Left hindlimb (tissue), 1 donor: ENCODE measurements around the gene CSRNP3.
A peak's percentile ranks its signal among the peaks of the same experiment; 100 is the strongest.
"Not testable (repeated sequence)": the region's sequence is repeated elsewhere in the genome, so short reads cannot be mapped to it uniquely, and the experiment has no call there.

ENCODE experiments used
- DNase-seq: peaks from one replicate; pipeline ENCODE4 v3.0.0-alpha.2; 2018

The CSRNP3 gene

GRCh38 chr2:165547900-165548299 is 78.4 kb downstream of the CSRNP3 start:
- DNase-seq = no peak

DNA sequence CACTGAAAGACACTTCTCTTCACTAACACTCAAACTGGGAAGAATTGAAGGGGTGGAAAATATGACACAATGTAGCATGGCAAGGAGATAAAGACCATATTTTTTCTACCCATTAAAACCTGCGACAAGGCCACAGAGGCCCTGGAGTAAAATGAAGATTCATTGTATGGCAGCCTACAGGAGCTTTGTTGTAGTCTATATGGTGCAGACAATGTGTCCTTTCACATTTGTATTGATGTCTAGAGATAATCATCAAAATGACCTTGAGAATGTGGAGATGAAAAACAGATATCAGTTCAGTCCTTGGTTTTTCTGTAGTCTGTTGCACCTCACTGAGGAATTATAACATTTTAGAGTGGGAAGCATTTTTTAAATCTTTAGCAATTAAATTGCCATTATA is 80.1 kb downstream of the CSRNP3 start:
- DNase-seq = no peak

DNA sequence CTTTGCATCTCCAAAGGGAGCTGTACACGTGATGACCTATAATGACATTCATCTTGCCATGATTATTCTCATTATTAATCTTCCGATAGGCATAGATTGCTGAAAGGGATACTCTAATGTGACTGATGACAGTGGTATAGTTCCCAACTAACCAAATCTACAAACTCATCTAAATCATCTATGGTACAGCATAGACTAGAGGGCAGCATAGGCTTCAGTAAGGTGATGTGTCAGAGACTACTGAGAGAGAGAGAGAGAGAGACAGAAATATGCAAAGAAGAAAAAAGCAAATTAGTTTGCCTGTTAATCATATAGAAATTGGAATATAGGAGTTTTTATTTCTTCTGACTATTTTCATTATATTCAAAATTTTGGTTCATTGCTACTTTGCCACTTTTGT is 89.3 kb downstream of the CSRNP3 start:
- DNase-seq = no peak

DNA sequence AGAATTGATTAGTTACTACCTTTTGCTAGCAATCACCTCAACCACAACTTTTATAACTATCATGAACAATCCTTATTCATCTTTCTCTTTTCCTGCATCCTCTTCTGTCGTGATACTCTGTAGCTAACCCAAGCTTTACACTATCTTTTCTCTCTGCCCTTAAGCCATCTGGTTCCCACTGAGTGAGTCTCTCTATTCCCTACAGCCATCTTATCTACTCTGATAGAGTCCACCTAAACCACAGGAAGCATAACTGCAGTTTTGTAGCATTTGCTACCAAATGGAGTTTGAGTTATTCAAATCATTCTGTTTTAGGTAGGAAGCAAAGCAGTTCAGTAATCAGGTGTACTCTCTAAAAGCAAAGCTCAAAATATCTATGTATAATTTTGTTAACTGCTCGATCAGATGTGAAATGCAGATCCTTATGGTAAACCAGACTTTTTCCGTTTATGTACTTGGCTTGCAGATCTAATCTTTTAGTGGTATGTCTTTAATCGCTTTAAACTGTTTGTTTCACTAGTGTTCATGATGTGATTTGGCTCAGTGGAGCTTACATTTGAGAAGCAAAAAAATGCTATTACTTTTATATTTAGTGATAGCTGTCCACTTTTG is 91.0 kb downstream of the CSRNP3 start:
- DNase-seq = no peak

- no peak for DNase-seq
These were observed 92.0 kb downstream of the CSRNP3 start for GRCh38 chr2:165561516-165561915.

DNA sequence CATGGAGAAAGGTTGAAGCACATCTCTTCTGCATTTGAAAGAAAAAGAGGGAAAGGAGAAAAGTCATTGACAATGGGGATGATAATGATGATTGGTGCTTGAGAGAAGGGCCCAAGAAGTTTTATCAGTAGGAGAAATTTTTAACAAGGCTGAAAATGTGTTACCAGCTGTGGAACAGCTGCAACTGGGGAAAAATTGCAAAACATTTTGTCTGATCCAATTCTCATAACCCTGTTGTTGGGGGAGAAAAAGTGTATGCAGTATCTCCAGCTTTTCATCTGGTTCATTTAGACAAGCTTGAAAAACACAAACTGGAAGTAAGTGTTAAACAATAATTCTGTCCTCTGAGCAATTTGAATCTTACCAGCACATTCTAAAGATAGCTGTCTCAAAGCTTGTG is 92.7 kb downstream of the CSRNP3 start:
- DNase-seq = no peak

- DNase-seq = no peak
These were observed 94.1 kb downstream of the CSRNP3 start for GRCh38 chr2:165563468-165564225.

DNA sequence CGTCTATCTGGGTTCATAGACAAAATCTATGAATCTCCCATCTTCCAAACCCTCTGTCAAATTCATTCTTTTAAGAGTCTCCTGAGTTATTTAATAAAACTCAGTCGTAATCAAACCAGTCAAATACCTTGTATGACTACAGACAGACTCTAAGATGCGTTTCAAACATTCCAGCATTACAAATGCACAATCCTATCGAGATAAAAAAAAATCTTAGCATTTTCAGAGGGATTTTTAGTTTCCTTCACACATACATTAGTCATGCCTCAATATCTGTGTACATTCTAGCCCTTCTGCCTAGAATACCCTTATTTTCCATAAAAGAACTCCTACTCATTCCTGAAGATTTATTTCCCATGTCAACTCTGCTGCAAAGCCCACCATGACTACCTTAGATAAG is 96.5 kb downstream of the CSRNP3 start:
- no peak for DNase-seq

DNA sequence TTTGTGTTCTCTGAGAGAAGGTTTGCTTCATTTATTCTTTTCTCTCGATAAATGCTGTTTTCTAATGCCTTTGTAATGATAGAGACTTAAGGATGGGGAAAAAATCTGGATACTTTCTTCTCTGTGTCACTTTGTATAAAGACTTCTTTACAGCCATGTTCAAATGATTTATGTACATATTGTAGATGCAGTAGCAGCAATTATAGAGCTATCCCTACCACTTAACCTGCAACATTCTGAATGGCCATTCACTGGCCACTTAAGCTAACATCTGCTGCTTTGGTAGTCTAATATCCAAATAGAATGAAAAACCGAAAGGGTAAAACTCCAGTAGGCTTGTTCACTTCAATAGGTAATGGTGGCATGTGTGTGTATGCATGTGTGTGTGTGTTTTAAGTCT is 97.8 kb downstream of the CSRNP3 start:
- DNase-seq = no peak

DNA sequence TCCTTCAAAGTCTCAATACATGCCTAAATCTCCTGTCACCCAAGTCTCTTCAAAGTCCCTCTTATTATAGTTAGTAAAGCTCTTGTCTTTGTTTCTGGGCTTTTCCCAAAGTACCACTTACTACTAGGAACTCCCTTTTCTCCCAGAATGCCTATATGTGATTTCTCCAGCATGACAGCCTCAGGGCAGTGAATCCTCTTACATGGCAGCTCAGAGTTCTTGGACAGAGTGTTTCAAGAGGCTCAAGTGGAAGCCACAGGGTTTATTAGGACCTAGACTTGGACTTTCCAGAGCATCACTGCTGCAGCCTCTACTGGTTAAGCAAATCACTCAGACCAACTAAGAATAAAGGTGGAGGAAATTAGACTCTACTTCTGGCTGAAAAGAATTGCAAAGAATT is 98.9 kb downstream of the CSRNP3 start:
- DNase-seq = no peak

DNA sequence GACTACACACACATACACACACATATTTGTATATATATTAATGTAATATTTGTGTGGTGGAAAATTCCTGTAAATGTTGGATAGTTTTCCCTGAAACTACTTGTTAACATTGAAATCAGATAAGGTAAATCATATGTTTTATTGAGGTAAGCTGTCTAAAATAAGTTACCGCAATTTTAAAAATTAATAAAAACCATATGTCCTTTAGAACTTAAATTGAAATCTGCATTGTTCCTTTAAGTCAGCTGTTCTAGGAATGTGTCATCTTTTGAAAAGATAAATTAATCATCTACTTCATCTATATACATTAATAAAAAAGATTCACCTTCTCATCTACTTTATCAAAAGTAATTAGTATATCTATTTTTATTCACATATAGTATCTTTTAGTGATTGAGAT is 102.0 kb downstream of the CSRNP3 start:
- no peak for DNase-seq

- DNase-seq = no peak
These were observed 102.7 kb downstream of the CSRNP3 start for GRCh38 chr2:165572151-165572550.

DNA sequence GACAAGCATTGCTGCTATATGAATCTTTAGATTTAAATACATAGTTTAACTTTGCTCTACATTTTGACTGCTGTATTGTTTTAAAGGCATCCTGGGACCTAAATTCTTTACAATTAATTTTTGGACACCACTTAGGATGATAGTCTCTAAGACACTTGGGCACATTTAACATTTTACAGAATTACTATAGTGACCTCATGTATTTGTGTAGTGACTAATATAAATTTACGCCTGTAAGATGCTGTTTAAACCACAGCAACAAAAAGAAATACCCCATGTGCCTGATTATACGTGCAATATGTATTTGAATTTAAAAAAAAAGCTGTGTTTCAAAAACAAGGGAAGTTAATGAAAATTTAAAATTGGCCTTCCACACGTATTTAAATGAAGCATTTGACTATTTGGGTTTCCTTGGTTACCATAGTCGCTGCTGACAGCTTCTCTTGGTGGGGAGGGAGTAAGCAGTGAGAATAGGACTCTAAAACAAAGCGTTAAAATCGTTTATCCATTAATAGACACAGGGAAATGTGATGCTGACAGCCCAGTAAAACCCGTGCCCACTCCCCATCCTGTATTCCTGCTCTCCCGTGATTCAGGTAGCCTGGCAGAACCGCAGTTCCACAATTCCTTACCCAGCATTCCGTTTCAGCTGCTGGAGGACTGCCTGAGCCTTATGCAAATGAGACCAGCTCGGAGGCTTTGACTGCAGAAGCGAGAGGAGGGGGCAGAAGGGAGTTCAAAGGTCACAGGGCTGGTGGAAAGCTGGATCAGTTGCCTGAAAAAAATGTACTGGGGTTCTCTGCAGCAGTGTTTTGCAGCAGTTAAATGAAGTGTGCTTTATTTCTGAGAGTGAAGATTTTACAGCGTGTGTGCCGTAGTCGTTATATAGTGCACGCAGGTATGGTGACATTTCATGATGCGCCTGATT is 104.3 kb downstream of the CSRNP3 start:
- peak; percentile 77 for DNase-seq

GRCh38 chr2:165575044-165575615 is 105.6 kb downstream of the CSRNP3 start:
- DNase-seq = no peak

DNA sequence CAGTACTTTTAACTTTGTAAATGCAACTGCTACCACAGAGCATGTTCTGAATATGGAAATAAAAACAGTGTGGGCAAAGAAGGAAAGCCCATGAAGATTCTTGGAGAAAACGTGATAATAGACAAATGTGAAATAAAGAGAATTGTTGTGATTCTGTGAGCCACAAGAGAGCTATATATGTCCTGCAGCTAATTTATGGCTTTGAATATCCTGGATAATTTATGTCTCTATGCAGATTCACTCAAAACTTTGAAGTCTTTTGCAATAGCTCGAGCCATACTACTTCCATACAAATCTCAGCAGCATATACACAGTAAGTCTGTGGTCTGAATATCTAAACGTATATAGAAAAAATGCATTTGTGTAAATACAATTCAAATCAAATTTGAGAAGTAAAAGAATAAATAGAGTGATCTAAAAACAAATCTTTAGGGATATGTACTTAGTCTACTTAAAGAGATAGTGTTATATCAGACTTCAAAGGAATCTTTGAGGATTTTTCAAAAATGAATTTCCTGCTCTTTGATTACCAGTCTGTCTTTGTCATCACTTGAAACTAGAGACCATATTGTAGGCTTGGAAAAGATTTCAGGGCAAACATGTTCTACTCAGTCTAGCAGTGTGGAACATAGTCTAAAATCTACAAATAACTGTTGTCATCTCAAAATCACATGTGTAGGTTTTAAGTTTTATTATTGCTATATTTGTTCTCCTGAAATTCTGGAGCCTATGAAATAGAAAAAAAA is 107.1 kb downstream of the CSRNP3 start:
- no peak for DNase-seq

DNA sequence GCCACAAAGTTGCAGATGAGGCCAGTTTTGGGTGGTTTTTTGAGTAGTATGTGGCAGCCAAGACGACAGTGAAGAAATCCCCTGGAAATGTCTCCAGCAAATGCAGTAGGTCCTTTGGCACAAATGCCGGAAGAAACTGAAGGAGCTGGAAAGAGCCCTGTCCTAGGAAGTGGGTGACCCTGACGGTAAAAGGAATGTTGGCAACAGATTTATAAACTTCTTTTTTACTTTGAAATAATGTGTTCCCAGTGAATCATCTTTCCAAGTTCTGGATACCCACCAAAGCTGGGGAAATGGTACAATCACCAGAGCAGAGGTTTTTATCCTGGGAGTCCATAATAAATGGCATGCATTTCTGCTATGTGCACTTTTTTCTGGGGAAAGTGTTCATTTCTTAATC is 112.9 kb downstream of the CSRNP3 start:
- DNase-seq = peak; percentile 34

- peak; percentile 43 for DNase-seq
These were observed 113.5 kb downstream of the CSRNP3 start for GRCh38 chr2:165582863-165583506.

DNA sequence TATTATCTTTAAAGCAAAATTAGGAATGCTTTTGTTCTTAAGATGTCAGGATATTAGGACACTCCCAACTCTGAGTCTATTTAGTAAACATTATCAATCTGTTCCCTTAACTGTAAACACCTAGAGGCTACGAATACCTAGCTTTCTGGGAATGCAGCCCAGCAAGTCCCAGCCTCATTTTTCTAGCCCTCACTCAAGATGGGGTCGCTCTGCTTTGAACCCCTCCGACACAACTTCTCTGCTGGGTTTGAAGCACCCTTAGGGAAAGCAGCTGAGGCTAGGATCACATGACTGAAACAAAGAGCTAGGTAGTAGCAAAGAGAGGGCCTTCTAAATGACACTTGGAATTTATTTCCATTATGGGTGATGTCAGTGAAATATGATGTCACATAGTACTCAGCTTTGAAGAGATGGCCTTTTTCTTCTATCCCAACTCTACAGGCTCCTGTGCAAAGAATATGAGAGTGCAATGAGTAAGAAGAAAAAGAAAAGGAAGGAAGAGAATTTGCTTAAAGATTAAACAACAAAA is 114.7 kb downstream of the CSRNP3 start:
- DNase-seq = no peak

GRCh38 chr2:165586019-165586418 is 116.5 kb downstream of the CSRNP3 start:
- DNase-seq = no peak

- DNase-seq = no peak
These were observed 117.9 kb downstream of the CSRNP3 start for GRCh38 chr2:165587335-165587938.

DNA sequence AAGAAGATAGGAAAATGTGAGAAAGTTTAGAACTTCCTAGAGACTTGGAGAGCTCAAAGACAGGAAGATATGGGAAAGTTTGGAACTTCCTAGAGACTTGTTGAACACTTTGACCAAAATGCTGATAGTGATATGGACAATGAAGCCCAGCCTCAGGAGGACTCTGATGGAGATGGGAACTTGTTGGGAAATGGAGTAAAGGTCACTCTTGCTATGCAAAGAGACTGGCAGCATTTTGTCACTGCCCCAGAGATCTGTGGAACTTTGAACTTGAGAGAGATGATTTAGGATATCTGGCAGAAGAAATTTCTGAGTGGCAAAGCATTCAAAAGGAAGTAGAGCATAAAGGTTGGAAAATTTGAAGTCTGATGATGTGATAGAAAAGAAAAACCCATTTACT is 121.5 kb downstream of the CSRNP3 start:
- not testable (repeated sequence) for DNase-seq
